HG03520 (cell line): Measurements from ENCODE around the gene PTPN9.
"Not testable (repeated sequence)": the region's sequence is repeated elsewhere in the genome, so short reads cannot be mapped to it uniquely, and the experiment has no call there.

Experiments used
- ATAC-seq: cut with Tn5 transposase; IDR thresholded peaks from one replicate; pipeline ENCODE4 v1.9.1; 2021; ENCODE audit warnings: mild to moderate bottlenecking, moderate library complexity; ENCODE audit not compliant: unreplicated experiment

Gene PTPN9

GRCh38 chr15:75583701-75584100, 4.6 kb upstream of the PTPN9 start:
- no peak for ATAC-seq

GRCh38 chr15:75582943-75583342, 3.8 kb upstream of the PTPN9 start:
- ATAC-seq, result not testable (repeated sequence)

- peak; percentile 35 for ATAC-seq
These were observed 755 bp downstream of the PTPN9 start for GRCh38 chr15:75578173-75578947.

- no peak for ATAC-seq
These were observed 1.5 kb downstream of the PTPN9 start for GRCh38 chr15:75577401-75578172.

DNA sequence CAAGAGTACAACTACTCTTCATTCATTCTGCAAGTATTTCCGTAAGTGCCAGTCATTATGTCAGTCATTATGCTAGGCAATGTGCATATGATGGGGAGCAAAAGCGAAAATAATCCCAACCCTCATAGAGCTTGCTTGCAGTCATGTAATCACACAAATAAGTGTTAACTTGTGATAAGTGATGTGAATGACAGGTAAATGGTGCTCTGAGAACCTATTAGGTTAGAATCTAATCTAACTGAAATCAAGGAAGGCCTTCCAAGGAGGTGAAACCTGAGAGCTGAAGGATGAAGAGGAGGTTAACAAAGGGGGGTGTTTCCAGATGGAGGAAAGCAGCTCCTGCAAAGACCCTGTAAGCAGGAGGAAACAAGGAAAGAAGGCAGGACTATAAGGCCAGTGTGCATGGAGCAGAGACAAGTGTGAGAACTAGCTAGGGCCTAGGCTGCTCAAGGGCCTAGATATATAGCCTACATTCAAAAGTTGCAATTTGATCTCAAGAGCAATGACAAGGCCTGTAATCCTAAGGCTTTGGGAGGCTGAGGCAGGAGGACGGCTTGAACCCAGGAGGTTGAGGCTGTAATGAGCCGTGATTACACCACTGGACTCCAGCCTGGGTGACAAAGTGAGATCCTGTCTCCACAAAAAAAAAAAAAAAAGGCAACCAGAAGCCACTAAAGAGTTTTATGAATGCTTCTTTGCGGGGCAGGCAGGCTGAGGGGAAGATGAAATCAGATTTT, 5.3 kb downstream of the PTPN9 start:
- ATAC-seq, result no peak

- ATAC-seq, result no peak
These were observed 8.8 kb downstream of the PTPN9 start for GRCh38 chr15:75570126-75570845.

- ATAC-seq, result no peak
These were observed 13.8 kb downstream of the PTPN9 start for GRCh38 chr15:75565062-75565970.

GRCh38 chr15:75561888-75562287, 17.2 kb downstream of the PTPN9 start:
- ATAC-seq, result no peak

DNA sequence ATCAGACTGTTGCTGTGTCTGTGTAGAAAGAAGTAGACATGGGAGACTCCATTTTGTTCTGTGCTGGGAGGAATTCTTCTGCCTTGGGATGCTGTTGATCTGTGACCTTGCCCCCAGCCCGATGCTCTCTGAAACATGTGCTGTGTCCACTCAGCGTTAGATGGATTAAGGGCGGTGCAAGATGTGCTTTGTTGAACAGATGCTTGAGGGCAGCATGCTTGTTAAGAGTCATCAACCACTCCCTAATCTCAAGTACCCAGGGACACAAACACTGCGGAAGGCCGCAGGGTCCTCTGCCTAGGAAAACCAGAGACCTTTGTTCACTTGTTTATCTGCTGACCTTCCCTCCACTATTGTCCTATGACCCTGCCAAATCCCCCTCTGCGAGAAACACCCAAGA, 19.8 kb downstream of the PTPN9 start:
- not testable (repeated sequence) for ATAC-seq

DNA sequence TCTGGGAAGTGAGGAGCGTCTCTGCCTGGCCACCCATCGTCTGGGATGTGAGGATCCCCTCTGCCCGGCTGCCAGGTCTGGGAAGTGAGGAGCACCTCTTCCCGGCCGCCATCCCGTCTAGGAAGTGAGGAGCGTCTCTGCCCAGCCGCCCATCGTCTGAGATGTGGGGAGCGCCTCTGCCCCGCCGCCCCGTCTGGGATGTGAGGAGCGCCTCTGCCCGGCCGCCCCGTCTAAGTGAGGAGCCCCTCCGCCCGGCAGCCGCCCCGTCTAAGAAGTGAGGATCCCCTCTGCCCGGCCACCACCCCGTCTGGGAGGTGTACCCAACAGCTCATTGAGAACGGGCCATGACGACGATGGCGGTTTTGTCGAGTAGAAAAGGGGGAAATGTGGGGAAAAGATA, 20.2 kb downstream of the PTPN9 start:
- not testable (repeated sequence) for ATAC-seq

- ATAC-seq, result no peak
These were observed 24.4 kb downstream of the PTPN9 start for GRCh38 chr15:75554717-75555116.

- ATAC-seq, result no peak
These were observed 25.5 kb downstream of the PTPN9 start for GRCh38 chr15:75553659-75554058.

- ATAC-seq, result no peak
These were observed 28.0 kb downstream of the PTPN9 start for GRCh38 chr15:75551091-75551490.

DNA sequence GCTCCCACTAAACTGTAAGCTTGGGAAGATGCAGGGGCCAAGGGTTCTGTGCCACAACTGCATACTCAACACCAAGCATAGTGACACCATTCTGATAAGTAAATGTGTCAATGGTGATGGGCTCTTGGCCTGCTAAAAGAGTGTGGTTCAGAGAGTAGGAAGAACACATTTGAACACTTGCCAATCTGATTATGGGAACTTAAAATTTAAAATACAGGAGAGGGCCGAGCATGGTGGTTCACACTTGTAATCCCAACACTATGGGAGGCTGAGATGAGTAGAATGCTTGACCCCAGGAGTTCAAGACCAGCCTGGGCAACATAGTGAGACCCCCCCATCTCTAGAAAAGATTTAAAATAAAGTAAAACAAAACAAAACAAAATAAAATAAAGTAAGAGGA, 34.1 kb downstream of the PTPN9 start:
- ATAC-seq, result no peak

GRCh38 chr15:75544359-75544758, 34.8 kb downstream of the PTPN9 start:
- ATAC-seq, result no peak

GRCh38 chr15:75542949-75543545, 36.1 kb downstream of the PTPN9 start:
- ATAC-seq, result not testable (repeated sequence)

DNA sequence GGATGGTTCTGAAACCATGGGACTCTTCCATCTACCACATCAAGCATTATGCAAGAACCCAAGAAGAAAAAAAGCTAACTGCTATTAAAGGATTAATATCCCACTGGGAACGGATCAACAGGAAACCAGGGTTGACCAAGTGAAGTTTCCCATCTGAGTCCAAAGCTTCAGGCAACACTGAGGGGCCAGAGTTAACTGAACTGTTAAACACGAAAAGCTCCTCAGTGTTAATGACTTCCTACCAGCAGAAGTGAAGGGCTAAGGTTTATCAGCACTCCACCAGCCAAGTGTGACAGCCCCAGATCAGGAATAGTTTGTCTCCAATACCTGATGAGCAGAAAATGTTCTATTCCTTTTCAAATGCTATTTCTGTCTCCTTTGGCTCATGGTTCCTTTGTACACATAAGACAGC, 36.7 kb downstream of the PTPN9 start:
- no peak for ATAC-seq

GRCh38 chr15:75538376-75538775, 40.7 kb downstream of the PTPN9 start:
- ATAC-seq, result no peak

DNA sequence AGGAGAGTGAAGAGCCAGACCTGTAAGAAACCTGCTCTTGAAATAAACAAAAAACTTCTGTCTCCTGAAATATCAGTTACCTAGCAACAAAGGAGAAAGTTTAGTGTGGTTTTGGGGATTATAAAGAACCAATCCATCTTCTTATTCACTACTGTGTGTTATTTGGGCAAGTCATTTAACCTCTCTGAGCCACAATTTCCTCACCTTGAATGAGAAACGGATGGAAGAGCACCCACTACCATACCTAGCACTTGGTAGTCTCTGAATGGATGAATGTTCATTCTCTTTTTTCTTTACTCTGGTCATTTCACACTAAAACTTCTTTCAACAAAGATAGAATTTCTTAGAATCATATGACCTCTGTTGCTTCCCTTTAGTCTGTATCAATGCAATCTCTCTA, 45.2 kb downstream of the PTPN9 start:
- ATAC-seq, result no peak
